Gastroesophageal sphincter (tissue), 4 donors: ENCODE results near the gene CDC26. TPM values are rescaled to one million over a fixed set of nuclear protein-coding genes. Genes with fewer than 3 reads are reported as not detected.
"Not testable (repeated sequence)": the region's sequence is repeated elsewhere in the genome, so short reads cannot be mapped to it uniquely, and the experiment has no call there.

Source experiments
- ATAC-seq: fragments of 150-250 bp; one replicate; pipeline ENCODE4 v1.9.1; 2016; ENCODE audit warnings: mild to moderate bottlenecking, moderate library complexity
- H3K27ac ChIP-seq, 4 donors: fragments of 200-600 bp; sonication (generic) in 3 of 4; 1 replicate in 3 of 4; 2 replicates in 1 of 4; pipeline ENCODE4 v1.5.1; 2016 to 2019
- H3K27me3 ChIP-seq: fragments of 200-600 bp; sonication (generic); one replicate; pipeline ENCODE4 v1.5.1; 2019
- H3K36me3 ChIP-seq, 2 donors: fragments of 200-600 bp; sonication (generic); one replicate each; pipeline ENCODE4 v1.5.1; 2019; ENCODE audit warnings: control low read depth in 1 of 2
- H3K4me1 ChIP-seq, 3 donors: fragments of 200-600 bp; sonication (generic); 1 replicate in 2 of 3; 2 replicates in 1 of 3; pipeline ENCODE4 v1.5.1; 2016 to 2019; ENCODE audit warnings: control low read depth in 2 of 3
- H3K4me3 ChIP-seq, 2 donors: fragments of 200-600 bp; sonication (generic); one replicate each; pipeline ENCODE4 v1.5.1; 2019; ENCODE audit warnings: mild to moderate bottlenecking in 1 of 2, moderate library complexity in 1 of 2
- H3K9me3 ChIP-seq, 3 donors: fragments of 200-600 bp; sonication (generic); one replicate each; pipeline ENCODE4 v1.5.1; 2017 to 2019; ENCODE audit warnings: control low read depth in 2 of 3
- EP300 ChIP-seq: sonication (generic); formaldehyde crosslinking; IDR thresholded peaks from one replicate; pipeline ENCODE4 v1.6.1; 2017; ENCODE audit warnings: antibody characterized with exemption, mild to moderate bottlenecking
- POLR2A ChIP-seq, 2 donors: fragments of 450-650 bp; IDR thresholded peaks; one replicate each; pipeline ENCODE4 v1.6.1; 2017; ENCODE audit warnings: antibody characterized with exemption in 2 of 2, mild to moderate bottlenecking in 2 of 2, moderate library complexity in 1 of 2
- POLR2AphosphoS5 ChIP-seq: sonication (generic); formaldehyde crosslinking; IDR thresholded peaks from one replicate; pipeline ENCODE4 v1.6.1; 2017; ENCODE audit warnings: antibody characterized with exemption
- WGBS, 2 donors: methylation state at CpG; one replicate each; pipeline ENCODE4 v1.1.5; 2018; ENCODE audit warnings: low coverage in 1 of 2; 5-methylcytosine and 5-hydroxymethylcytosine counted together
- total RNA-seq, 4 donors: library from RNA; depleted of rRNA; stranded (reverse); fragments of >200 nt; gene quantifications; one replicate each; pipeline ENCODE4 v1.1.0, GENCODE V29; 2016
- TF ChIP-seq, protein P1 (sequence below), 4 experiments: fragments of 200-600 bp in 2 of 4; fragments of 450-650 bp in 2 of 4; sonication (generic) in 1 of 4; IDR thresholded peaks; one replicate each; pipeline ENCODE4 v1.5.1; 2017 to 2019; ENCODE audit warnings: antibody characterized with exemption in 4 of 4, mild to moderate bottlenecking in 2 of 4, moderate library complexity in 2 of 4

Gene CDC26
- total RNA-seq, 4 donors from 2014 or later: 31.4 to 54.4 (median 42.1) TPM

DNA sequence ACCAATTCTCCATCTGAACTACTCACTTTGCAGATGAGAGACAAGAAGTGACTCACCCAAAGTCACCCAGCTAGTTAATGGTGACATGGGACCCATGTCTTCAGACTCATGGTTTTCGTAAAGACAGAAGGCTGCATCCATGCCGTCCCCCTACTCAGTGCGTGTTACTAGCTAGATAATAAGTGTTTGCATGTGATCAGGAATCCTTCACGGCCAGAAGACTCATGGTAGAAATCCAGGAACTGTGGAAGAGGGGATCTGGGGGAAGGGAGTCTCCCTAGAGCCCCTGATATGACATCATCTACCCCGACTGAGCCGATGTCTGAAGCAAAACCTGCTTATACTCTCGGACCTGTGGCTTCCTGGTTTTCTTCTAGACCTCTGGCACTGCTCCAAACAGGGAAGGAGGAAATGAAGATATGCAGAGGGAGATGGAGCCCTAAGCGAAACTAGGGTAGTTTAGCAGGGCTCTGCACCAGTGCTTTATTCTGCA is 24.5 kb upstream of the CDC26 start:
- Histone ChIP-seq H3K27me3 (peaks cover 14% of the 10 kb centered on the region), H3K4me3 (no peak overlapping the region), H3K9me3 (no peaks in the 10 kb centered on the region), H3K27ac (no peak overlapping the region), H3K36me3 (no peaks in the 10 kb centered on the region), H3K4me1 (no peaks in the 10 kb centered on the region)
- TF ChIP-seq POLR2A (IDR thresholded peaks at IDR 0.05) (no peak), EP300 (no peak), POLR2AphosphoS5 (no peak)
- TF ChIP-seq, protein P1, sequence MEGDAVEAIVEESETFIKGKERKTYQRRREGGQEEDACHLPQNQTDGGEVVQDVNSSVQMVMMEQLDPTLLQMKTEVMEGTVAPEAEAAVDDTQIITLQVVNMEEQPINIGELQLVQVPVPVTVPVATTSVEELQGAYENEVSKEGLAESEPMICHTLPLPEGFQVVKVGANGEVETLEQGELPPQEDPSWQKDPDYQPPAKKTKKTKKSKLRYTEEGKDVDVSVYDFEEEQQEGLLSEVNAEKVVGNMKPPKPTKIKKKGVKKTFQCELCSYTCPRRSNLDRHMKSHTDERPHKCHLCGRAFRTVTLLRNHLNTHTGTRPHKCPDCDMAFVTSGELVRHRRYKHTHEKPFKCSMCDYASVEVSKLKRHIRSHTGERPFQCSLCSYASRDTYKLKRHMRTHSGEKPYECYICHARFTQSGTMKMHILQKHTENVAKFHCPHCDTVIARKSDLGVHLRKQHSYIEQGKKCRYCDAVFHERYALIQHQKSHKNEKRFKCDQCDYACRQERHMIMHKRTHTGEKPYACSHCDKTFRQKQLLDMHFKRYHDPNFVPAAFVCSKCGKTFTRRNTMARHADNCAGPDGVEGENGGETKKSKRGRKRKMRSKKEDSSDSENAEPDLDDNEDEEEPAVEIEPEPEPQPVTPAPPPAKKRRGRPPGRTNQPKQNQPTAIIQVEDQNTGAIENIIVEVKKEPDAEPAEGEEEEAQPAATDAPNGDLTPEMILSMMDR (IDR thresholded peaks at IDR 0.05): no peak
- 32 to 37% methylated on average over 5 to 7 of the region's 8 CpGs for WGBS, 2 donors
- ATAC-seq: no peak

DNA sequence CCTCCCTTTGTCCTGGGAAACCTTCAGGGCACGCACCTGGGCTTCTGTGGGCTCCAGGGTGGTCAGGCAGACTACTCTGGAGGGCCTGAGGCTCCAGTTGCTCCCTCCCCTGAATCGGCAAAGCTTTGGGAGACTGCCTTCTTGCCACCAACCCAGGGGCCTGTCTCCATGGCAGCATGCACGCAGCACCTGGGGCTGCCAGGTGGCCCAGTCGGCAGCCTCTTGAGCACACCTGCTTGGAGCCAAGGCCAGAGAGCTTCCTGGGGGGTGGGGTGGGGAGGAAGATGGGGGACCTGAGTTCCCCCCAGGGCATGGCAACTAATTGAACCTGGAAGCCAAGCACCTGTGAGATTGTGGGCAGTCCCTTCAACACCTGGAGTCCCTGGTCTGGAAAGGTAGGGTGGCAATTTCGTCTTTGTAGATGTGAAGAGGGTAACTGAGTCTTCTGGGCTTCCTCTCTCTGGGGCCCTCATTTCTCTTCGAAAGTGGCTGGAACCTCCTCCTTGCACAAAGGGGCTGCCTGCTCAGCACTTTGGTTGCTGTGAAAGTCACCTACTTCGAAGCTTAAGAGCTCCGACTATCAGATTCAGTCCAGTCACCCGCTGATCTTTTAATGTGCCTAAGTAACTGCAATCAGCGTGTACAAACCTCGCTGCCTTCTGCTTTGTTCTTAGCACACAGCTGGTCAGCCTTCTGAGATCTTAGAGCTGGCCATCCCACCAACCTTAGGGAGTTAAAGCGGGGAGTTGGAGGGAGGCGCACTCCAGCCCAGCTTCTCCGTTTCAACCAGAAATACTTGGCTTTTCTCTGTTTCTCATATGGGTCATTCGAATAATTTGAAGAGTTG is 23.8 kb upstream of the CDC26 start:
- Histone ChIP-seq H3K4me3 (no peak overlapping the region), H3K27me3 (peaks cover 7% of the 10 kb centered on the region), H3K36me3 (peaks cover 0 to under 1% of the 10 kb centered on the region in 2 donors), H3K4me1 (no peaks in the 10 kb centered on the region), H3K27ac (no peak overlapping the region), H3K9me3 (no peaks in the 10 kb centered on the region)
- 75 to 97% methylated on average over 4 to 6 of the region's 15 CpGs for WGBS, 2 donors
- TF ChIP-seq EP300 (no peak), POLR2A (IDR thresholded peaks at IDR 0.05) (no peak), POLR2AphosphoS5 (no peak)
- TF ChIP-seq, protein P1 (IDR thresholded peaks at IDR 0.05): no peak
- ATAC-seq: no peak

DNA sequence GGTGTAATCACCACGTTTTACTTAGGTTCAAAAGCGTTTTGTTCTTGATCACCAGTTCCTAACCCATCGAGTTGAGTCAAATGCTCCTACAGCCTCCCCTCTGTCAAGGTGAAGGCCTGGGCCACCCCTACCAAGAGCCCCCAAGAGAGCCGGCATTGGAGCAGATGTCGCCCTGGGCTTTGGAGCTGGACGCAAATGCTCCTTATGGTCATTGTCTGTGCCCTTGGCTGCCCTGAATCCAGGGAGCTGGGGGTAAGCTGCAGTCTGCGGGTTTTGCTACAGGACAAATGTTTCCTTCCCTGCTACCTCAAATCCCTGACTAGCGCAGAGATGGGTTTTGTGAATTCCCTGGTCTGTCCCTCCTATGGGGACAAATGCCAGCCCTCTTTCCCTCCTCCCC is 22.9 kb upstream of the CDC26 start:
- no peak for TF ChIP-seq EP300
- TF ChIP-seq, protein P1 (IDR thresholded peaks at IDR 0.05): no peak
- no peak for TF ChIP-seq POLR2A (IDR thresholded peaks at IDR 0.05)
- TF ChIP-seq POLR2AphosphoS5: no peak
- Histone ChIP-seq H3K4me3 (no peak overlapping the region), H3K27ac (no peak overlapping the region), H3K4me1 (no peaks in the 10 kb centered on the region), H3K27me3 (no peaks in the 10 kb centered on the region), H3K36me3 (peaks cover 0 to 9% of the 10 kb centered on the region in 2 donors), H3K9me3 (no peaks in the 10 kb centered on the region)
- WGBS, 2 donors: 94% methylated on average over 3 of the region's 8 CpGs; no CpG with 5 or more reads in 1 of the 2 donors
- ATAC-seq: no peak

DNA sequence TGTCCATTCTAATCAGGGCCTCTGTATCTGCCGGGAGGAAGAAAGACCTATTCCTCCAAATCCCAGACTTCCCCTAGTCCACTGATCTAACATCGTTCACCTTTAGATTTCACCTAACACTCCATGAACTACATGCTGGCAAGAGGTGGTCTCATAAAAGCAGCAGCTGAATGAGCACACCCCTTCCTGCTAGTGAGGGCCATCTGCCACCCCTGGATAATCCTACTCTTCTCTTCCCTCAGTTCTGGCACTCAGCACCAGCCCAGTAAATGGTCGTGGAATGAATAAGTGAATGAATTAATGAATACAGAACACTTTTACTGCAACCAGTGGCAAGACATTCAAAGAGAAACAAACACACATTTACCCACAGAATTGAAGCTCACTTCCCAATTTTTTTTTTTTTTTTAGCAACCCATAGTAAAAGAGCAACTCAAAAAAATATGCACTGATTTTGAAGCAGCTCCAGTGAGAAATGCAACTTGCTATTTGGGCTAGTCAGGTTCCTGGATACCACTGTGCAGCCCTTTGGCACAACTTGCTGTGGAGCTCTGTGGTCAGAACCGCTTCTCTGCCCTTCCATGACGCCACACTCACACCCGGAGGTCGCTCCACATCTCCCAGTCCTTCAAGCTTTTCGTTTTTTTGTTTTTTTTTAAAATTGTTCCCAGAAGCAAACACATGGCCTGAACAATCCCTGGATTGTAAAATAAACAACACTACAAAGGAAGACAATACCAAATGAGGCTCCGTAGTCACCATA is 21.6 kb upstream of the CDC26 start:
- Histone ChIP-seq H3K9me3 (no peaks in the 10 kb centered on the region), H3K27me3 (no peaks in the 10 kb centered on the region), H3K36me3 (peaks cover 0 to 22% of the 10 kb centered on the region in 2 donors), H3K4me1 (no peaks in the 10 kb centered on the region), H3K4me3 (no peak overlapping the region), H3K27ac (no peak overlapping the region)
- WGBS, 2 donors: 51 to 79% methylated on average over 3 to 8 of the region's 9 CpGs
- TF ChIP-seq, protein P1 (IDR thresholded peaks at IDR 0.05): no peak
- TF ChIP-seq EP300 (no peak), POLR2AphosphoS5 (no peak), POLR2A (IDR thresholded peaks at IDR 0.05) (no peak)
- ATAC-seq: no peak

DNA sequence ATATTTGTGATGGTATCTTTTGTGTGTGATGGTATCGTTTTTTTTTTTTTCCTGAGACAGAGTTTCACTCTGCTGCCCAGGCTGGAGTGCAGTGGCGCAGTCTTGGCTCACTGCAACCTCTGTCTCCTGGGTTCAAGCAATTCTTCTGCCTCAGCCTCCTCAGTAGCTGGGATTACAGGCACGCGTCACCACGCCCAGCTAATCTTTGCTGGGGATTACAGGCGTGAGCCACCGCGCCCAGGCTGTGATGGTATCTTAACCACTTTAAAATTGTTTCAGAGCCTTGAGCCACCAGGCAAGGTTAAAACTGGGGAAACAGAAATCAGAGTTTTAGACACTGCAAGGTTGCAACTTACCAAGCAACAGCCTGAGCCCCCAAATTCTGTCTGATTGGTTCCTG is 20.9 kb upstream of the CDC26 start:
- not testable (repeated sequence) for ATAC-seq, H3K4me1 ChIP-seq, H3K4me3 ChIP-seq, H3K9me3 ChIP-seq, H3K27ac ChIP-seq, H3K27me3 ChIP-seq
- 93% methylated on average over 3 to 4 of the region's 8 CpGs for WGBS, 2 donors
- peaks cover 0 to 29% of the 10 kb centered on the region in 2 donors for H3K36me3 ChIP-seq
